GM23248 (cell line): ENCODE measurements around the gene GDF9. TPM values are rescaled to one million over a fixed set of nuclear protein-coding genes. Genes with fewer than 3 reads are reported as not detected.

ENCODE experiments used
- DNase-seq: peaks from one replicate; pipeline ENCODE4 v3.0.0-alpha.2; 2015
- H2AFZ ChIP-seq: fragments of 200-600 bp; sonication (generic); 2 replicates; pipeline ENCODE4 v1.6.1; 2016; ENCODE audit warnings: antibody characterized with exemption
- H3F3A ChIP-seq: fragments of 200-600 bp; sonication (generic); 2 replicates; pipeline ENCODE4 v1.6.1; 2016; ENCODE audit warnings: mild to moderate bottlenecking, antibody characterized with exemption, mixed run types; ENCODE audit not compliant: insufficient read depth
- H3K27ac ChIP-seq: fragments of 200-600 bp; sonication (generic); 2 replicates; pipeline ENCODE4 v1.5.1; 2016; ENCODE audit warnings: mild to moderate bottlenecking
- H3K27me3 ChIP-seq: fragments of 200-600 bp; sonication (generic); replicated peaks from 2 replicates; pipeline ENCODE4 v1.6.1; 2016; ENCODE audit warnings: mild to moderate bottlenecking; ENCODE audit not compliant: insufficient read depth
- H3K36me3 ChIP-seq: fragments of 200-600 bp; sonication (generic); 2 replicates; pipeline ENCODE4 v1.6.1; 2016; ENCODE audit warnings: low read depth, mild to moderate bottlenecking
- H3K4me1 ChIP-seq: fragments of 200-600 bp; sonication (generic); 2 replicates; pipeline ENCODE4 v1.6.1; 2016; ENCODE audit warnings: mild to moderate bottlenecking; ENCODE audit not compliant: insufficient read depth
- H3K4me2 ChIP-seq: fragments of 200-600 bp; sonication (generic); one replicate; pipeline ENCODE4 v1.6.1; 2016; ENCODE audit warnings: mild to moderate bottlenecking; ENCODE audit not compliant: unreplicated experiment
- H3K4me3 ChIP-seq: fragments of 200-600 bp; sonication (generic); 2 replicates; pipeline ENCODE4 v1.5.1; 2016; ENCODE audit warnings: mild to moderate bottlenecking
- H3K79me2 ChIP-seq: fragments of 200-600 bp; sonication (generic); 2 replicates; pipeline ENCODE4 v1.6.1; 2016; ENCODE audit warnings: mild to moderate bottlenecking; ENCODE audit not compliant: insufficient read depth
- H3K9ac ChIP-seq: fragments of 200-600 bp; sonication (generic); 2 replicates; pipeline ENCODE4 v1.6.1; 2016; ENCODE audit warnings: mild to moderate bottlenecking
- H3K9me2 ChIP-seq: fragments of 200-600 bp; sonication (generic); 2 replicates; pipeline ENCODE4 v1.6.1; 2016; ENCODE audit warnings: mixed run types, mild to moderate bottlenecking, moderate library complexity; ENCODE audit not compliant: insufficient read depth
- H3K9me3 ChIP-seq: fragments of 200-600 bp; sonication (generic); one replicate; pipeline ENCODE4 v1.6.1; 2017; ENCODE audit warnings: low read depth
- H4K20me1 ChIP-seq: fragments of 200-600 bp; sonication (generic); 2 replicates; pipeline ENCODE4 v1.6.0; 2016; ENCODE audit not compliant: insufficient read depth
- EZH2 ChIP-seq: fragments of 200-600 bp; sonication (generic); IDR thresholded peaks from 2 replicates; pipeline ENCODE4 v1.6.1; 2018; ENCODE audit warnings: antibody characterized with exemption, mild to moderate bottlenecking; ENCODE audit not compliant: insufficient read depth, poor library complexity, severe bottlenecking
- EZH2phosphoT487 ChIP-seq: fragments of 200-600 bp; sonication (generic); IDR thresholded peaks from 2 replicates; pipeline ENCODE4 v1.6.1; 2018; ENCODE audit warnings: antibody characterized with exemption, moderate library complexity, mild to moderate bottlenecking, low read depth; ENCODE audit not compliant: insufficient read depth
- WGBS, 2 experiments: methylation state at CpG; one replicate each; pipeline ENCODE4 v1.1.6; 2015 to 2017; ENCODE audit warnings: low lambda C conversion rate in 2 of 2, low coverage in 1 of 2; ENCODE audit errors: missing lambda C conversion rate in 2 of 2; 5-methylcytosine and 5-hydroxymethylcytosine counted together
- in situ Hi-C: fragments of 300-500 bp; cut with MboI; formaldehyde crosslinking; loops from 2 replicates; pipeline ENCODE4 v1.15.0; 2020
- polyA plus RNA-seq: library from polyadenylated mRNA; unstranded; fragments of >200 nt; fragmentation: Nextera tagmentation; extraction: Ambion mirVana; gene quantifications from 2 replicates; pipeline ENCODE4 v1.2.1, GENCODE V29; 2016
- total RNA-seq: library from RNA; depleted of rRNA; stranded (reverse); fragments of >200 nt; shearing (Covaris generic); gene quantifications from 2 replicates; pipeline ENCODE4 v1.2.3, GENCODE V29; 2014

The GDF9 gene
- total and polyA plus RNA-seq, 2 experiments from 2014 or later: 0.32 TPM; not detected in 1

DNA sequence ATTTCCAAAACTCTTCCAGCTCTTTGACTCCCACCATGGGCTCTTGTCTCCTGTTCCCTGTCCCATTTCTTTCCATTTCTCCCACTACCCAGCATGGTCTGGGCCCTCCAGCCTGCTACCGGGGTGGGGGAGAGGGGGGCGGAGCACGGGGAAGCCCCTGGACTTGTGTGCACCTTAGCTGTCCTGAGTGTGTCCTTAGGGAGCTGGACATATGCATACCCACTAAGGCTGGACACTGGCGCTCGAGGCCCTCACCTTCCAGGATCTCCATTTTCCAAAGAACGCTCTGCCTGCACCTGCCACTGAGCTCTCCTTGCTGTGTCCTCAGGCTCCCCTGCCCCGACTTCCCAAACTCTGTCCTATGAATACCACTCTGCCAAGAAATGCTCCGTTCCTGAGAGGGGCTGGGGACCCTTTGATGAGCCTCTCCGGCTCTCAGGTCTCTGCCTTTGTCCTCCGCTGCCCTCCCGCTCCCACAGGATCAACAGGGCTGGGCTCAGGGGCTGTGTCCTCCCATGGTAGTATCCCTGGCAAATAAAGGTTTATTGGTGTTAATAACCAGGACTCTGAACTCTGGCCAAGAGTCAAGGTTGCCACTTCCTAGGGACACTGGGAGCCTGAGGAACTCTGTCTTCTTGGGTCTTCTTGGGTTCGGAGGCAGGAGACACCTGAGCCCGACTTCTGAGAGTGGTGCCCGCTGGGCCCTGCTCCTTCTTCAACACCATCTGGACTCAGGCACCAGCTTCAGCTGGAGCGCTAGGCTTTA is 35.0 kb downstream of the GDF9 start:
- peak overlapping the region; percentile 87 for H2AFZ ChIP-seq
- no peaks in the 10 kb centered on the region for H3K36me3 ChIP-seq
- peak overlapping the region; percentile 76; the same call in 1 of the 2 replicates for H3K4me3 ChIP-seq
- no peak overlapping the region for H3K27ac ChIP-seq
- H4K20me1 ChIP-seq: no peaks in the 10 kb centered on the region
- WGBS, 2 experiments: 83 to 84% methylated on average over 15 of the region's 15 CpGs
- no peak for DNase-seq
- peaks cover 4% of the 10 kb centered on the region; the same call in 1 of the 2 replicates for H3K4me1 ChIP-seq
- no peaks in the 10 kb centered on the region for H3K9me2 ChIP-seq
- H3K79me2 ChIP-seq: peaks cover 11% of the 10 kb centered on the region; the same call in 1 of the 2 replicates
- H3F3A ChIP-seq: no peaks in the 10 kb centered on the region
- in situ Hi-C loops: no loop called here
- peak overlapping the region; percentile 86 for H3K4me2 ChIP-seq
- no peaks in the 10 kb centered on the region for H3K27me3 ChIP-seq
- TF ChIP-seq EZH2 (no peak), EZH2phosphoT487 (no peak)
- peak overlapping the region; percentile 82 for H3K9ac ChIP-seq
- H3K9me3 ChIP-seq: no peaks in the 10 kb centered on the region

DNA sequence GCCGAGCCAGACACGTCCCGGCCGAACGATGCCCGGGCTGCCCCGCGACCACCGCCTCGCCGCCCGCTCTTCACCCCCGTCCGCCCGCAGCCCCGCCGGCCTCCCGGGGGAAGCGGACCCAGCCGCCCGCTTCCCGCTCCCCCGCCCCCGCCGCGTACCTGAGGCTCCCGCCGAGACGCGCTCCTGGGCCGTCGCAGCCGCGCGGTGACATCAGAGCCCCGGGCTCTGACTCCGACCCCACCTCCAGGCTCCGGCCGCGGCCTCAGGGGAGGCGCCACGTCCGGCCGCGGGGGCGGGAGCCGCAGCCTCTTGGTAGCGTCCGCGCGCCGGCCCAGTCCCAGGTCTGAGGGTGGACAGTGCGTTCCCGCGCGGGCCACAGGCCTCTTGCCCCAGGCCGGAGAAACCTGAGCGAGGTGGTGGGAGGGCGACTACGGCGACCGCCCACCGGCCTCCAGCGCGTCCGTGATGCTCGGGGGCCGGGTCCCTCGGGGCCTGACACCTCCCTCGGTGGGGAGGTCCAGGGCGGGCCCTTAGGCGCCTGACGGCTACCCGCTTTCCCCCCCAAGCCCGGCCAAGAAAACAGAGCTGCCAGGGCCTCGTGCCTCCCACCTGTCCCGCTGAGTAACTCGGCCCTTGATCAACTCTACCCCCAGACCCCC is 35.7 kb downstream of the GDF9 start, which contains the start of gene SHROOM1:
SHROOM1 (minus strand) TSS at position 212 of the 659 bp plus-strand sequence. CDS start 4,507 bp downstream, outside the sequence.
- H3K4me3 ChIP-seq: peak within 1 kb of the TSS; percentile 76
- in situ Hi-C loops: no loop called here
- no peaks in the 10 kb centered on the region for H4K20me1 ChIP-seq
- H3K4me1 ChIP-seq: peaks cover 4% of the 10 kb centered on the region; the same call in 1 of the 2 replicates
- TF ChIP-seq EZH2 (no peak), EZH2phosphoT487 (no peak)
- no peaks in the 10 kb centered on the region for H3K27me3 ChIP-seq
- H2AFZ ChIP-seq: peak within 1 kb of the TSS; percentile 87
- peak within 1 kb of the TSS; percentile 86 for H3K4me2 ChIP-seq
- no peaks in the 10 kb centered on the region for H3F3A ChIP-seq
- peaks cover 11% of the 10 kb centered on the region; the same call in 1 of the 2 replicates for H3K79me2 ChIP-seq
- peak within 1 kb of the TSS; percentile 82 for H3K9ac ChIP-seq
- peak within 1 kb of the TSS; percentile 11; the same call in 1 of the 2 replicates for H3K27ac ChIP-seq
- WGBS, 2 experiments: 17 to 18% methylated on average over 13 to 21 of the region's 78 CpGs
- H3K36me3 ChIP-seq: no peaks in the 10 kb centered on the region
- no peaks in the 10 kb centered on the region for H3K9me3 ChIP-seq
- no peaks in the 10 kb centered on the region for H3K9me2 ChIP-seq
- peak; percentile 85 for DNase-seq

DNA sequence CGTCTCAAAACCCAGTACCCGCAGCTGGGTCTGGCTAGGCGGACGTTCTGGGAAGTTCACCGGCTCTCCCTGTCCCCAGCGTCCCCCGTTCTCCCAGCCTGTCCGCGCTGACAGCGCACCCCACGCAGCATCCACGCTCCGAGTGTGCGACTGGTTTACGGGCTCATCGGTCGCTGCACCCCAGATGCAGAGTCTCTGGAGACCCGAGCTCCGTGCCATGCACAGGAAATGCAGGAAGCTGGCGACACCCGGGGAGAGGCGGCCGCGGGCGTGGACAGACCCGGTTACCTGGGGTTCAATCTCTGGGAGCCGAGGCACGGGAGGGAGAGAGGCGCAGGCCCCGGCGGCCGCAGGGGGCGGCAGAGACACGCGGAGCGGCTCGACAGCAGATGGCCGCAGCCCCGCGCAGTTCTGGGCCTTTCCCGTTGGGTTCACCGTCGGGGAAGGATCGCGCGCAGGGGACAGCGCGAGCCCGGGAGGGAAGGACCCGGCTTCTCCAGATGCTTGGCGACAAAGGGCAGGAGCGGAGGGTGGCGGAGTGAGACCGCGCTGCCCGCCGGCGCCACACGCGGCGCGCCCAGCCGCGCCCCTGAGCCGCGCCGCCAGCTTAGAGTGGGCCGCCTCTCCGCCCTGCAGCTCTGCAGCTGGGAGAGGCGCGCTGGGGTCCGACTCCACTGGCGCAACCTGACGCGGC is 36.4 kb downstream of the GDF9 start:
- Histone ChIP-seq H3K27ac (peak overlapping the region; percentile 11; the same call in 1 of the 2 replicates), H3K4me1 (peaks cover 4% of the 10 kb centered on the region; the same call in 1 of the 2 replicates)
- DNase-seq: peak; percentile 90

More for the DNA sequence above, 36.4 kb downstream of the GDF9 start:
- no peaks in the 10 kb centered on the region for H3K27me3 ChIP-seq
- H3K9me2 ChIP-seq: no peaks in the 10 kb centered on the region
- H3K9ac ChIP-seq: peak overlapping the region; percentile 82
- H3K79me2 ChIP-seq: peaks cover 11% of the 10 kb centered on the region; the same call in 1 of the 2 replicates
- H3K36me3 ChIP-seq: no peaks in the 10 kb centered on the region
- TF ChIP-seq EZH2 (no peak), EZH2phosphoT487 (no peak)
- no peaks in the 10 kb centered on the region for H4K20me1 ChIP-seq
- in situ Hi-C loops: no loop called here
- peak overlapping the region; percentile 76 for H3K4me3 ChIP-seq
- WGBS, 2 experiments: 3 to 4% methylated on average over 57 to 63 of the region's 75 CpGs
- H3K9me3 ChIP-seq: no peaks in the 10 kb centered on the region
- H3F3A ChIP-seq: no peaks in the 10 kb centered on the region
- peak overlapping the region; percentile 86 for H3K4me2 ChIP-seq
- peak overlapping the region; percentile 87 for H2AFZ ChIP-seq
